ENCODE results near the gene FAIM2.
"Not testable (repeated sequence)": the region's sequence is repeated elsewhere in the genome, so short reads cannot be mapped to it uniquely, and the experiment has no call there.

Gene FAIM2

DNA sequence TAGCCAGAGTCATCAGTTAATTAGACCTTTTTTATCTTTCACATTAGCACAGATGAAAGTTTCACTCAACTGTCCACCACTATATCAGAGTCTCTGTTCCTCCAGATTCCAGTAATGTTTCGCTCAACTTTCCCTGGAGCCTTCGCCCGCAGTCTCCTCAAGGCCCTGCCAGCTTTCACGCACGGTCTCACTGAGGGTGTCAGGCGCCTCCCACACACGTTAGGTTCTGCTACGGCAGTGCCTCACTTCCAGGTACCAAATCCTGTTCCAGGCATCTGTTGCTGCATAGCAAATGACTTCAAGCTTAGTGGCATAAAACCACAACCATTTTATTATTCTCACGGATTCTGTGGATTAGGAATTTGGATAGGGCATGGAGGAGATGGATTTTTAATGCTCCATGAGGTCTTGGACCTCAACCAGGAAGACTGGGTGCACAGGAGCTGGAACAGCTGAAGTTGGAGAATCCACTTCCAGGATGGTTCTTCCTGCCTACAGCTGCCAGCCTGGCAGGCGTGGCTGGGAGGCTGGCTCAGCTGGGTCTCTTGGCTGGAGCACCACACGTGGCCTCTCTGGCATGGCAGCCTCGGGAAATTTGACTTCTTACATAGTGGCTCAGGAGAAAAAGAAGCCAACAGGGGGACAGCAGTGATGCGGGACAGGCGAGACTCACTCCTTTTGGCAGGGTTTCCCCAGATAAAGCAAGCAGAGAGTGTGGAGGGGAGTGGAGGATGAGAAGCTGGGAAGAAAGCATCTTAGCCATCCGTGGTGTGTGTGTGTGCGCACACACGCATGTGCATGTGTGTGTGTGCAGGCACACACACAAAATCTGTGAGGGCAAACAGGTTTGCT is 39.5 kb downstream of the FAIM2 start:
- DNase-seq (ENCODE audit: low read depth), result no peak

DNA sequence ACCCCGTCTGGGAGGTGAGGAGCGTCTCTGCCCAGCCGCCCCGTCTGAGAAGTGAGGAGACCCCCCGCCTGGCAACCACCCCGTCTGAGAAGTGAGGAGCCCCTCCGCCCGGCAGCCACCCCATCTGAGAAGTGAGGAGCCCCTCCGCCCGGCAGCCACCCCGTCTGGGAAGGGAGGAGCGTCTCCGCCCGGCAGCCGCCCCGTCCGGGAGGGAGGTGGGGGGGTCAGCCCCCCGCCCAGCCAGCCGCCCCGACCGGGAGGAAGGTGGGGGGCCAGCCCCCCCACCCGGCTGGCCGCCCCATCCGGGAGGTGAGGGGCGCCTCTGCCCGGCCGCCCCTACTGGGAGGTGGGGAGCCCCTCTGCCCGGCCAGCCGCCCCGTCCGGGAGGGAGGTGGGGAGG is 42.8 kb downstream of the FAIM2 start:
- DNase-seq (ENCODE audit: low read depth), result not testable (repeated sequence)

DNA sequence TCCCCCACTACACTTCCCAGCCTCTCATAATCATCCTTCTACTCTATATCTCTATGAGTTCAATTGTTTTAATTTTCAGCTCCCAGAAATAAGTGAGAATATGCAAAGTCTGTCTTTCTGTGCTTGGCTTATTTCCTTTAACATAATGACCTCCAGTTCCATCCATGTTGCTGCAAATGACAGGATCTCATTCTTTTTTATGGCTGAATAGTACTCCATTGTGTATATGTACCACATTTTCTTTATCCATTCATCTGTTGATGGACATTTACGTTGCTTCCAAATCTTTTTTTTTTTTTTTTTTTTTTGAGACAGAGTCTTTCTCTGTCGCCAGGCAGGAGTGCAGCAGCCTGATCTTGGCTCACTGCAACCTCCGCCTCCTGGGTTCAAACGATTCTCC is 47.8 kb downstream of the FAIM2 start:
- DNase-seq (ENCODE audit: low read depth), result not testable (repeated sequence)

DNA sequence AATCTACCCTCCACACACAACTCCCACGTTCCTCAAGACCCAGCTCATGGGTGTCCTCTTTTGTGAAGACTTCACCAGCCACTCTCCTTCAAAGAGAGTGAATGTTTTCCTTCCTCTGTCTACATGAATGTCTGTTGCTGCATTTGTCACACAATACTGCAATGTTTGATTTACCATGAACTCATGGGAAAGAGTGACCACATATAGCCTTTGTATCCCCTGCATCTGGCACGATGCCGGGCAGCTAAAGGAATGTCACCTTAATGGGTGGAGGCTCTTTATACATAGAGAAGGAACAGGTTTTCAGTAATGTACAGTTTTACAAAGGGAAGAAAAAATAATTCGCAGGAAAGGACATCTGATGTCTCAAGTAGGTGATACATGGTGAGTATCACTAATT is 48.7 kb downstream of the FAIM2 start:
- DNase-seq (ENCODE audit: low read depth), result no peak

DNA sequence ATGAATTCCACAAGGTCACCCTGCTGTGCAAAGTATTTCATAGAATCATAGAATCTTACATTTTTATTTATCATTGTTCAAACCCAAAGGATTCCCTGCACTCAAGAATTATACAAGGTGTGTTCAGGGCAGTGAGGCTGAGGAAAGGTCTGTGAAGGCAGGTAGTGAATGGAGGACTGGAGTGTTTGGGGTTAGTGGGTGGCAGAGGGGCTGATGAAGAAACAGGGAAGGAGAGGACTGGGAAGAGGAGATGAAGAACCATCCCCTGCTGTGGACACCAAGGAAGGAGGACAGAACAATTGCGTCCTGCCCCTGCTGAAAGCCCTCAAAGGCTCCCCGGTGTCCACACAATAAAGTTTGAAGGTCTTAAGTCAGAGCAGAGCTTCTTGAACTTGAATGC is 50.0 kb downstream of the FAIM2 start:
- no peak for DNase-seq (ENCODE audit: low read depth)

DNA sequence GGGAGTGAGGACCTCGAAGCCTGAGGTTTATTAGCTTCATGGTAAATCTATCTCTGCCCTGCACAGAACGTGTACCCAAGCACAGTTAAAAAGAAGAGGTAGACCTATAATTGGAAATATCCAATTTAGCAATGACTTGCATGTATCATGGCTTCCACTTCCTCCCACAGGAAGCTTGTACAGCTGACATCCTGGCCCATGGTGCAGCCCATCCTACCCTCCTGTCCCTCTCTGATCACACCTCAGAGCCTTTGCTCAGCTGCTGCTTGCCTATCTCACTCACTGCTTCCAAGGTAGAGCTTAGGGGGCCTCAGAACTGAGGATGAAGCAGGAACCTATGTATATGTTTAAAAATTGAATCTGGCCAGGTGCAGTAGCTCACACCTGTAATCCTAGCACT is 56.5 kb downstream of the FAIM2 start:
- no peak for DNase-seq (ENCODE audit: low read depth)

DNA sequence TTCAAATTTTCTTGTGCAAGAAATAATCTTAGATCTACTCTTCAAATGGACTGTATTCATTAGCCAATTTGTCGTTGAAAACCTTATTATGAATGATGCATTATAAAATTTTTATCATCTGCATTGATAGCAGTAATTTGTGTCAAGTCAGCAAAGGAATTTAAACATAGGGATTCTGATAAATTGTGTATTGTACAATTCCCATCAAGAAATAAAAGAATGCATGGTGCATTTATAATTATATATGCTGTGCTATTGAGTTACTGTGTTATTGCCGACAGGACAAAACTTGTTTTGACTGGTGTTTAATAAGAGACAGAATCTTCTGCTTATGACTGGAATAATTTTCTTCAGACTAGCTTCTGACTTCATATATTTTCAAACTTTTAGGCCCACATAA is 57.7 kb downstream of the FAIM2 start:
- DNase-seq (ENCODE audit: low read depth), result no peak

DNA sequence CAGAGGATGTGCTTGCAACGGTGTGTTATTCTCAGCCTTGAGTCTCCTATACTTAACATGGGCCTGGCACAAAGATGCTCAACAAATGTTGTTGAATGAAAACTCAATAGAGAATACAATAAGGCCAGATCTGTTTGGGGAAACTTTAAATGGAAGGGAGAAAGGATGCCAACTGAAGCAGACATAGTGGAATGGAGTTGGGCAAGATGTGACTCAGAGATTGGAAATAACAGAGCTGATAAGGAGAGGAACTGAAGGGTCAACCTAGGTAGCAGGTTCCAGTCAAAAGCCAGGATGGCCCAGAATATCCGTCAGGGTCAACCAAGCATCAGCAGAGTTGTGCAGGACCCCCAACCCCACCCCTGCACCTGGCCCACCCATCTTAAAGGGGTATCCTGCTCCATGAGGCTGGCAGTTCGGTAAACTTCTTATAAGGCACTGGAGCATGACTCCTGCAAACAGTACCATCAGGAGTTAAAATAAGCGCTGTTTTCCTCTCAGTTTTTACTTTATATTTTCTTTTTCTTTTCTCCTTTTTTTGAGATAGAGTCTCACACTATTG is 59.7 kb downstream of the FAIM2 start:
- DNase-seq (ENCODE audit: low read depth), result no peak

DNA sequence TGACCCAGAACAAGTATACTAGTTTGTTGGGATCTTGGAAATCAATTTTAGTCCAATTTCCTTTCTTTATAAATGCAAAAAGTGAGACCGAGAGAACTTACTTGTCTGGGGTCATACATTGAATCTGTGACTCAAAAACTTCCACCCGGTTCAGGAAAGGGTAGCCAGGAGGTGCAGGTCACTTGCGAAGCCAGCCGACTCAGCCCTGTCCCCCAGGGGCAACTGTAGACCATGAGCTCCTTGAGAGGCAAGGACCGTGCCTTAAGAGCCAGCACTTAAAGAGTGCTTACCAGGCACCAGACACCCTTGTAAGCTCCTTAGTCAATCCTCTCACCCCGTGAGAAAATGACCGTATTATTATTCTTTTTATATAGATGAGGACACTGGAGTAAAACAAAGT is 60.3 kb downstream of the FAIM2 start:
- no peak for DNase-seq (ENCODE audit: low read depth)

DNA sequence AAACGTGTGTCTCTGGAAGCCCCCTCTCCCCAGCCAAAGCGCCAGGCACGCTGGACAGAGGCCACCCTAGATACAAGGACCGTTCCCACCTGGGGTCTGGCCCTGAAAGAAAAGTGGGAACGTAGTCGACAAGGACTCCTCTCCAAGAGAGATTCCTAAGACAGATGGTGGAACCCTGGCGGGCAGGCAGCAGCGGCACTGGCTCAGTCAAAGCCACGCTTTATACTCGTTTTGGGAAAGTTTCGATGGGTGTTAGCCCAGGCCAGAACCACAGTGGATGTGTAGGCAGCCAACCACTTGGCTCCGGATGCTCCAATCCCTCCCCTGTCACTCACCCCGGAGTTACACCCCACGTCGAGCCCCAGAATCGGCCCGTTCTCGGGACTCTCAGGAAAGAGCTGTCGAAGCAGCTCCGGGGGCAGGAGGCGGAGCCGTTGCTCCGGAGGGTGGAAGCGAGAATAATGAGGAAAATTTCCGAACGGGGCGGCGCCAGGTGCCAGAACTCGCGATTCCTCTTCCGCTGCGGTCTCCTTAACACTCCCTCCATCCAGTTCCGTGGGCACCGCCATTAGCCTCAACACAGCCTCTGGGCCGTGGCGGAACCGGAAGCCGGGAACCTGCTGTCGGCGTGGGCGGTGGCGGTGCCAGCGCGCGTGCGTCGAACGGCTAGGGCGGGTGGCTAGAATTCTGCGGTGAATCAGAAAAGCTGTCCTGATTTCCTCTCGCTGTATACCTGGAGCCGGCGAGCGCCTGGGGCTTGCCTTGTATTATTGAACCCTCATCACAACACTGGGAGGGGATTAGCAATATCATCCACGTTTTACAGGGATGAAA is 61.0 kb downstream of the FAIM2 start, which contains the start of gene BCDIN3D:
Gene BCDIN3D, minus strand, starts transcription at position 588 of the 834 bp plus-strand sequence. Its CDS starts 19 bp downstream, at position 569.
- peak; percentile 89 for DNase-seq (ENCODE audit: low read depth)

DNA sequence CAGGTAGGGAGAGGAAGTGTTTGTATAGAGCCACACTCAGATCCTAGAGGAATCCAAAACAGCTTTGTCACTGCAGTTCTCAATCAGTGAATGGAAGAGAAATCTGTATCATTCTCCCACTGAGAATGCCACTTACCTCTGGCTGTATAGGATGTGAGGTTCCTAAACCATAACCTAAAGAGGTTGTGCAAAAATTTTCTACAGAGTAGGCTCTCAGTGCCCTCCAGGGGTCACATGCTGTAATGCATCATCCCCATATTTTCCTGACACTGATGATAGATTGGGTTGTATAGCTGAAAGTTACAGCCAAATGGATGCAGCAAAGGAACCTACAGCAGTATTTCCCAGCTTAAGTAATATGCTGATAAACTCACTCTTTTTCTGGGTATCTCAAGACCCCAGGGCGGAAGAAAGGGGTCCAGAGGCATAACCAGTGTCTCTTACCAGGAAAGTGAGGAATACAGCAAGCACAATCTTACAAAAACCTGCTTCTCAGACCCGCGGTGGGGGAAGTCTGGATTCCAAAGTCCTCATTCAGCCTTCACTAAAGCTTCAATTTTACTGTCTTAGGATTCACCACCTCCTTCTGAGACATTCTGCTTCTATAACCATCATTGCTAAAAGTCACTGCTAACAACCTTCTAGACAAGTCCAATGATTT is 64.6 kb downstream of the FAIM2 start:
- no peak for DNase-seq (ENCODE audit: low read depth)

DNA sequence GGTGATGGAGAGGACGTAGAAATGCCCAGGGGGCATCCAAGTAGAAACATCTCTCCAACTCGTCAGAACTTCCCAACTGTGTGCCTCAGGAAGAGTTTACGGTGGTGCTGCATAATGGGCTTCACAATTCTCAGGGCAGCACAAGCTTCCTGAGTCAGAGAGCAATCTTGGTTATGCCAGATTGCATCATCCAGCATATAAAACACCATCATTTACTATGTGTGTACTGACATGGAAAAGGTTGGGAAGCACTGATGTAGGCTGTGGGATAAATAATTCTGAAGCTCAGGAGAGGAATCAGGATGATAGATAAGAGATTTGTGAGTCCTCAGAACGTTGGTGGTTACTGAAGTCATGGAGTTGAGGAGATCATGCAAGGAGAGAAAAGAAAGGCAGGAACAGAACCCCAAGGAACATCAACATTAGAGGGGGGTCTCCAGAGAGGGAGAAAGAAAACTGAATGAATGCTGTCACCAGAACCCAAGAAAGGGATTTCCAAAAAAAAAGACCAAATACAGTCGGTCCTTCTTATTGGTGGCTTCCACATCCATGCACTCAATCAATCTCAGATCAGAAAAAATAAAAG is 70.8 kb downstream of the FAIM2 start:
- no peak for DNase-seq (ENCODE audit: low read depth)

DNA sequence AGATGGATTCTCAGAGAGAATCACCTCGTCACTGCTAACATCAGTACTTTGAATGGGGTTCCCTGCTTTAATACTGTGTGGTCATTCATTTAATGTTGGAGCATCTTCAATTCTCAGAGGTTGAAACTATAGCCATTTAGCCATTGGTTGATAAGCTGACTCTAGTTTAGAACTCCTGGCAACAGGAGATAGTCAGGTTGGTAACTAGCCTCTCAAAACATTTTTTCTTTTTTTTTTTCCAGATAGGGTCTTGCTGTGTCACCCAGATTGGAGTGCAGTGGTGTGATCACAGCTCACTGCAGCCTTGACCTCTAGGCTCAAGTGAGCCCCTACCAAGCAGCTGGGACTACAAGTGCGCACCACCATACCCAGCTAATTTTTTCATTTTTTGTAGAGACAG is 72.0 kb downstream of the FAIM2 start:
- DNase-seq (ENCODE audit: low read depth), result no peak

DNA sequence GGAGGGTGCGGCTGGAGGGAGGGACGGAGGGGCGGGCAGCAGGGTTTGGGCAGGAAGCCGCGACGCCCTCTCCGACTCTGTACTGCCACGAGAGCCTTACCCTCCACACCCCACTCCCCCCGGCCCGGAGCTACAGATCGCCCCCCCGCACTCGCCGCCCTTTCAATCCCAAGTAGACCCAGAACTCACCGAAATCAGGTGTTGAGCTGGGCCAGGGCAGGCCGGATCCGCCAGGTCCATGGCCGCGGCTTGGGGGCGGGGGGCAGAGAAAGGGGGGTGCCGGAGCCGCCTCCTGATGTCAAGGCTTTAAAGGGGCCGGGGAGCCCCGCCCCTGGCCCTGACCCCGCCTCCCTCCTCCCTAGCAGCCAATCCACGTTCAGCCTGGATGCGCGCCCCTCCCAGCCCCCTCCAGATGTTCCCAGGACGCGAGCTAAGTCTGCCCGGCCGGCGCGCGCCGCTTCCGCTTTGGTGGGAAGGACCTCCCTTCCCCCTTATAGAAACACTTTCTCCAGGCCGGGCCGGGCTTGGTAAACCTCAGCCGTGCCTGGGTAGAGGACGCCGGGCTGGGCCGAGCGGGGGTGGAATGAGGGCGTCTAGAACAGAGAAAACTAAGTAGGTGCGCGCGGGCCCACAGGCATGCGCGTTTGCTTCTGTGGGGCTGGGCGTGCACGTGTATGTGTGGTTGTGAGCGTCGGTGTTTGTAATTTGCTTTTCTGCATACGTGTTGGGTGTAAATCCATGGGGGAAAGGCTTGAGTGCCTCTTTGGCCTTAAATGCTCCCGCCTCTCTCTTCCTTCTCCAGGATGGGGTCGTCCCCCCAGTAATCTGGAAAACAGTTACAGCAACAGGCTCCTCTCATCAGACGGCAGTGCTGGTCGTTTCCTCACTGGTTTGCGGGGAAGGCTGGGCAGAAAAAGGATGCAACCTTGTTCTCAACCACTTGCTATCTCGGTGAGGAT is 75.3 kb downstream of the FAIM2 start, which contains the start of gene NCKAP5L:
Gene NCKAP5L, minus strand, starts transcription at position 281 of the 959 bp plus-strand sequence. CDS start 24,369 bp downstream, outside the sequence.
- DNase-seq (ENCODE audit: low read depth), result peak; percentile 88

DNA sequence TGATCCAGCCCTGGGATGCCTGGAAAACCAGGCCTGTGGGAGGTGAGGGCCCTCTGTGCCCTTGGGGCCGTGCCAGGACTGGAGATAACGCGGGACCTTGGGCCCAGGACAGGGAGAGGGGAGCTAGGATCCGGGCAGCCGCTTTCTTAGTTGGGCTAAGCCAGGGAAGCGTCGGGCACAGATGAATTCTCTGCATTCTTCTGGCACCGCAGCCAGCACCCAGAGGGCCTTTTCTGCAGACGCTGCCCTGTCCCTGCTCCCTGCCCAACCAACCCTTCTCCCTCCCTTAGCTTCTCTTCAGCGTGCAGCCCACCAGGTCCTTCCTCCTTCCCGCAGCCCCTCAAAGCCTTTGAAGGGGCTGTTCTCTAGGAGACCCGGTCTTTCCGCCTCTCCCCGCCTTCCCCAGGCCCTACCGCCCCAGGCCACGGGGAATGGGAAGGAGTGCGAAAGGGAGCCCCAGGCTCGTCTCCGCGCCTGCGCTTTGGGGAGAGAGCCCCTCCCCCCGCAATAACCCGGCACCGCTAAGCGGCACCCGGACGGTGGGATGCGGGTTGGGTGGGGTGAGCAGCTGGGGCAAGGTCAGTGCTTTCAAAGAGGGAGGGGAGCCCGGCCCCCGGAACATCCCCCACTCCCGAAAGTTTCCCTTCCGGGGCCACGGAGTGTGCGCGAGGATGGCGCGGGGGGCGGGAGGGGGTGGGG is 76.2 kb downstream of the FAIM2 start:
- peak; percentile 33 for DNase-seq (ENCODE audit: low read depth)

DNA sequence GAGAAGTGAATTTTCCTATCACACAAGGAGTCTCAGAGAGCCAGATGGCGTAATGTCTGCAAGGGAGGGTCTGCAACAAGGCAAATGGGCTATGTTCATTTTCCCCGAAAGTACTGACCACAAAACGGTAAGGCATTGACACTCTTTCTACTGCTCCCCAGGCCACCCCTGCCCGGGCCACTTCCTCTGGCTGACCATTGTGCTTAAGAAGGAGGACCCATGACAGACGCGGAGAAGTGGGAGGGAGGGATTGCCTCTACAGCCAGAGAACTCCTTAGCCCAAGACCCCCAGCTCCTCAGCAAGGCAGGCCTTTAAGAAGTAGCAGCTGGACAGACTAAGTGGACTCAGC is 76.7 kb downstream of the FAIM2 start:
- DNase-seq (ENCODE audit: low read depth), result no peak

DNA sequence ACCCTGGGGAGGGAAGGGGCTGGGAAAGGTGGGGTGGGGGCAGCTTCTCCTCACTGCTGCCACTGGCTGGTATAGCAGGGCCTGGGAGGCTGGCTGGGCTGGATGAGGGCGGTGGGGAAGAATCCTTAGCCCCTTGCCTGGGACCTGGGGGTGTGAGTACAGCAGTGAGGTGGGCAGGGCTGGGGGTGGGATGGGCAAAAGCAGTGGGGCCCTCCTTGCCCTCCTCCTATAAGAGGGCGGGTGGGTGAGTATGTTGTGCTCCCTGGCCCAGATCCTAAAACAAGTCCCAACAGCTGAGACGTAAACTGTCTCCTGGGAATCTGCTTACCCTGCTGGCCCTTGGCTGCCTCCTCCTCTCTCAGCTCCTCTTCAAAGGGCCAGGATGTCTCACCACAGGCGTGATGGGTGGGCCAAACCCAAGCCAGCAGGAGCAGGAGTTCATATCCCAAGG is 77.7 kb downstream of the FAIM2 start:
- DNase-seq (ENCODE audit: low read depth), result no peak

DNA sequence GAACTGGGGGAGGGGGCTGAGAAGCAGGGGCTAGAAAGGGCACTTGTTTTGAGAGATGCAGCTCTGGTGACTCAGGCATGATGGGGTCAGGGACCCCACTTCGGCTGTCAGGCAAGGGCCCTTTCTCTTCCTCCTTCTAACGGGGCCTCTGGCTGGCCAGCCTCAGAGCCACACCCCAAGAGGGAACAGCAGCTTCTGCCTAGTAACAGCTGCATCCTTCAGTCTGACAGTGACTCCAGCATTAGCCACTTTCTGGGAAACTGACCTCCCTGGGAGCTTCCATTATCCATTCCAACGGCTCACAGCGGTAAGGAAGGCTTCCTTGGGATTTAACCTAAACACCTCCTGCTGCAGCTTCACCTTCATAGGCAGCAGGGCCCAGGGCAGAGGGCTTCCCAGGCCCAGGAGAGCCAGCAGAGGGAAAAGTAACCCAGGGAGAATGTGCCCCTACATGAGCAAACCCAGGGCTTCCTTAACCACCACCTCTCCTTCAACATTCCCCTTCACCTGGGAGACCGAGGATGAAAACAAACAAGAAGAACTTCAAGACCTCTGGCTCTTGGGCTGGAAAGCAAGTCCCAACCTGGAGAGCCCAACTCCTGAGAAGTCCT is 78.2 kb downstream of the FAIM2 start:
- no peak for DNase-seq (ENCODE audit: low read depth)

DNA sequence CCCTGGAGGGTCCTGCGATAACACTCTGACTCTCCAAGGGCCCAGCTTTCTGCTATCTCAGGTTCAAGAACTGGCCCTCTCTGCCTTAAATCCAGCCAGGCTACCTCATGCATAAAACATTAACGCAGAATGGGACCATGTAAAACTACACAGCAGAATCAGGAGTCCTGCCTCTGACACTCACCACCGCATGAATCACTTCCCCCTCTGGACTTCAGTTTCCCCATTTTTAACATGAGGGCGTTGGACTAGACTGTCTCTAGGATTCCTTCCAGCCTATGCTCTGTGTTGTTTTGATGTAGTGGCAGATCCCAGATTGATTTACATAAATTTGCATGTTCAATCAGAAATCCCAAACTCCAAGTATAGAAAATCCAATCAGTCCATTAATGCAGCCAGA is 78.8 kb downstream of the FAIM2 start:
- DNase-seq (ENCODE audit: low read depth), result no peak

Measured in stimulated activated CD4-positive, alpha-beta T cell treated with anti-CD3 and anti-CD28 coated beads, Interleukin-2, amount 100 ng/mL, for 4 hours (primary cell).